Cardiac septum (tissue), 1 donor: Measurements from ENCODE around the gene SPATA21. TPM values are rescaled to one million over a fixed set of nuclear protein-coding genes. Genes with fewer than 3 reads are reported as not detected.

Experiments used
- DNase-seq: peaks from one replicate; pipeline ENCODE4 v3.0.0-alpha.2; 2020; ENCODE audit warnings: low spot score
- intact Hi-C: fragments of 100-400 bp; cut with DNase I; formaldehyde crosslinking; loops from one replicate; pipeline ENCODE4 v1.14.0; 2022
- total RNA-seq: library from RNA; stranded (reverse); fragmentation: NEBNext Ultra II Directional; extraction: Animal tissue kit (Norgen Biotek cat#: 25700); gene quantifications from one replicate; pipeline ENCODE4 v1.2.1, GENCODE V29; 2021
- donor health status: DM: no; HTN: no; CAD: no.

The SPATA21 gene
- total RNA-seq, 1 donor from 2014 or later = not detected

GRCh38 chr1:16433030-16433429 lies 4.2 kb downstream of the SPATA21 start:
- intact Hi-C loops = no loop called here
- no peak for DNase-seq

- intact Hi-C loops = no loop called here
Observed at GRCh38 chr1:16430606-16431005, 6.6 kb downstream of the SPATA21 start.

DNA sequence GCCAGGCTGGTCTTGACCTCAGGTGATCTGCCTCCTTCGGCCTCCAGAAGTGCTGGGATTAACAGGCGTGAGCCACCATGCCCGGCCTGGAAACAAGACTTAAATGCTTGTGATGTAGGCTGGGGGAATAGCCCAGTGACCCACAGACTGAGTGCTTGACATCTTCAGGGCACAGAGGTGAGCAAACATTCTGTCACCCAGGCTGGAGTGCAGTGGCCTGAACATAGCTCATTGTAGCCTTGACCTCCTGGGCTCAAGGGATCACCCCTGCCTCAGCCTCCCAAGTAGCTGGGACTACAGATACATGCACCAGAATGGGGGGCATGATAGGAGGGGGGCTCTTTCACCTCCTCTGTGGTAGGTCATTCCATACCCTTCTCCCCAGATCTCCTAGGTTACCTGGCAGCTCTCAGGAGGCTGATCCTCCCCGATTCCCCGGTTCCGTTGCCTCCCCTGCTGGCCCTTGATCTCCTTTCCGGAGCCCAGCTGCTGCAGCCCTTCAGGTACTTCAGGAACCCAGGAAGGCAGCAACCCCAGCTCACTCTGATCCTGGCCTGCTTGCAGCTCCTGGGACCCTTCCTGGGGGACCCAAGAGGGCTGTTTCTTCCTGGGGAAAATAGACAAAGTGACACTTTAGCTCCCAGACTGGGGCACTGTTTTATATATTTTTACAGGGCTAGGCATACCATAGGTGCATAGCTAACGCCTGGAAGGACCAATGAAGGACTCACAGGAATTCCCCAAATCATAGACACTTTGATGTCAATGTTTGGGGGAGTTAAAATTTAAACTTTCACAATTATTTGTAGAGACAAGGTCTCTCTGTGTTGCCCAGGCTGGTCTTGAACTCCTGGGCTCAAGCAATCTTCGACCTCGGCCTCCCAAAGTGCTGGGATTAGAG lies 11.8 kb downstream of the SPATA21 start:
- DNase-seq = no peak
- intact Hi-C loops = no loop called here

More at GRCh38 chr1:16430606-16431005, 6.6 kb downstream of the SPATA21 start:
- DNase-seq = no peak

GRCh38 chr1:16422041-16422440 lies 15.2 kb downstream of the SPATA21 start:
- no peak for DNase-seq
- intact Hi-C loops = no loop called here

DNA sequence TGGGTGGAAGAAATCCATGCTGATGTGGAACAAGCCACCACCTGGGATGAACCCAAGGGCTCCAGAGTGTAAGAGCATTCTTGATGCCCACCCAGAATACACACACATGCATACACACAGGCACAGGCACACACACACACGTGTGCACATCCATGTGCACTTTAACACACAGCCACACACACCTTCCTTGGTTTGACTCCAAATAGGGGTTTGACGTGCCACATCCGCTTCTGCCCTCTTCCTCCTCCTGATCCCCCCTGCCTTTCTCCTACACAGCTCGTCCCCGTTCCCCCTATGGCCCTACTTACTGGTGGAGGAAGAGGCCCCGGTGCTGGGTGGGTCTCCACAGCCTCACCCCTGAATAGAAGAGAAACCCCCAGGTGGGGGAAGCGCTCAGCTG lies 16.0 kb downstream of the SPATA21 start:
- DNase-seq = no peak
- intact Hi-C loops = no loop called here

- intact Hi-C loops = no loop called here
- DNase-seq = no peak
Observed at GRCh38 chr1:16420424-16421118, 16.7 kb downstream of the SPATA21 start.

GRCh38 chr1:16418823-16419425 lies 18.3 kb downstream of the SPATA21 start:
- intact Hi-C loops = no loop called here
- DNase-seq = no peak

DNA sequence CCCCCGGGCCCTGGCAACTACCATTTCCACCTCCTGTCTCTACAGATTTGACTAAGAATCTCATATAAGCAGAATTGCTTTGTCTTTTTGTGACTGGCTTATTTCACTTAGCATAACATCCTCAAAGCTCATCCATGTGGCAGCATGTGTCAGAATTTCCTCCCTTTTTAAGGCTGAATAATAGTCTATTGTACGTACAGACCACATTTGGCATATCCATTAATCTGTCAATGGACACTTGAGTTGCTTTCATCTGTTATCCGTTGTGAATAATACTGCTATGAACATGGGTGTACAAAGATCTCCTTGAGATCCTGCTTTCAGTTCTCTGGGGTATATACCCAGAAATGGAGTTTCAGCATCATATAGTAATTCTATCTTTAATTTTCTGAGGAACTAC lies 24.0 kb downstream of the SPATA21 start:
- intact Hi-C loops = no loop called here
- no peak for DNase-seq

GRCh38 chr1:16410803-16411202 lies 26.4 kb downstream of the SPATA21 start:
- no peak for DNase-seq
- intact Hi-C loops = no loop called here

DNA sequence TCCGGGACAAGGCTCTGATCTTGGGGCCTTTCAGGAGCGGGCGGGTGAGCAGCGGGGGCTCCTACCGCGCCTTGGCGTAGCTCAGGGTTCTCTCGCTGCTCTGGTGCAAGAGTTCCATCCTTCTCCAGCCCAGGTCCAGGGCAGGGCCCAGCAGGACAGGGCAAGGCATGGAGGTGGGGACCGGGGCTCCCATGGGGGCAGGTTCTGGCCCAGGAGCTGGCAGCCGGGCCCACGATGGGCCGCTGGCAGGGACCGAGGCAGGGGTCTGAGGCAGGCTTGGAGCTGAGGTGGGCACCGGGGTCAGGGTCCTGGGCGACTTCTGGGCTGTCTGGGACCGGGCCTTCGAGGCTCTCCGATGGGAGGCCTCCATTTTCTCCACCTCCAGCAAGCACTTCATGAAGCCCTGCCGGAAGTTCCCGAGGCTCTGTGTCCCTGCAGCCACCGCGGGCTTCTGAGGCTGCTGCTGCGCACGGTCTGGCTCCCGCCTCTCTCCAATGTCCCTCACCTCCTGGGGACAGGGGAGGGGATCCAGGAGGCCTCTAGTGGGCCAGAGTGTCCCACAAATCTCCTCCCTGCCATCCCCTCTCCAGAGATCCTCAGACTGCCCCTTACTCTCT lies 27.6 kb downstream of the SPATA21 start:
- intact Hi-C loops = no loop called here
- DNase-seq = no peak

- intact Hi-C loops = no loop called here
- no peak for DNase-seq
Observed at GRCh38 chr1:16406868-16407267, 30.4 kb downstream of the SPATA21 start.

GRCh38 chr1:16405441-16405840 lies 31.8 kb downstream of the SPATA21 start:
- intact Hi-C loops = no loop called here

GRCh38 chr1:16402742-16403141 lies 34.5 kb downstream of the SPATA21 start:
- no peak for DNase-seq
- intact Hi-C loops = no loop called here

More at GRCh38 chr1:16405441-16405840, 31.8 kb downstream of the SPATA21 start:
- DNase-seq = no peak

DNA sequence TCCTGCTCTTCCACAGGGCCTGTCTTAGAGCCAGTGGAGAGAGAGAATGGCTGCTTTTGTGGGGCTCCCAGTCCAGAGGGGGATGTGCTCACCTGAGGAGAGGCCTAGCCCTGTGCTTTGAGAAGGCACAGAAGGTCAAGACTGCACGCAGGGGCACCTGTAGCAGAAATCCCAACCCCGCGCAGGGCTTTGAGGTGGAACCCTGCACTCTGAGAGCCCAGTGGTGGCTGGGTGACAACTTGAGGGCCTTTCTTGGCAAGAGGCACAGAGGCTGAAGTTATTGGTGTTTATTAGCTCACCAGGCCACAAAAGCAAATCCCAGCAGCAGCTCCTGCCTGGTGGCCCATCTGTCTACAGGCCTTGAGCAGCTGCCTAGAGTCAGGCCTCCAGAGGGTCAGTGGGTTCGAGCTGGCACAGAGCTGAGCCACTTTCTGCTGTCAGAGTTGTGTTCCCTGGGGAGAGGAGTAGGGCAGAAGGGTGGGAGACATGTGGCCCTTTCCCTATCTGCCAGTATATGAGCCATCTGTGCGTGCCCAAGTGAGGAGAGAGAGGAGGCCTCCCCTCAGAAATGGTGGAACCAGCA lies 38.8 kb downstream of the SPATA21 start:
- intact Hi-C loops = no loop called here
- no peak for DNase-seq

- intact Hi-C loops = no loop called here
- no peak for DNase-seq
Observed at GRCh38 chr1:16397120-16397519, 40.1 kb downstream of the SPATA21 start.

DNA sequence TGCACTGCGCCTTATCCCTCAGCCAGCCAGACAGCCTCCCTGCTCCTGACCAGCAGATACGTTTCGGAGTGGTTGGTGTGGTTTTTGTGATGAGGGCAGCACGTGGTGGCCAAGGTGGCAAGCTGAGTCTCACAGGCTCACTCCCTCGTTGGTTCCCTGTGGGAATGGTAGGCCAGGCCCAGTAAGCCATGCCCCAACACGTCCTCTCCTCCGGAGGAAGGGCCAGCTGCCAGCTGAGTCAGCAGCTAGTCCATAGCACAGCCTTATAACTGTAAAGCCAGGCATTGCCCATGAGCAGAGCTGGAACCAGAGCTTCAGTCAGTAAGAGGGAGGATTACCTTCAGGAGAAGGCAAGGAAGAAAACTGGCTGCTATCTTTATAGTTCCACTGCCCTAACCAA lies 40.6 kb downstream of the SPATA21 start:
- no peak for DNase-seq
- intact Hi-C loops = no loop called here

DNA sequence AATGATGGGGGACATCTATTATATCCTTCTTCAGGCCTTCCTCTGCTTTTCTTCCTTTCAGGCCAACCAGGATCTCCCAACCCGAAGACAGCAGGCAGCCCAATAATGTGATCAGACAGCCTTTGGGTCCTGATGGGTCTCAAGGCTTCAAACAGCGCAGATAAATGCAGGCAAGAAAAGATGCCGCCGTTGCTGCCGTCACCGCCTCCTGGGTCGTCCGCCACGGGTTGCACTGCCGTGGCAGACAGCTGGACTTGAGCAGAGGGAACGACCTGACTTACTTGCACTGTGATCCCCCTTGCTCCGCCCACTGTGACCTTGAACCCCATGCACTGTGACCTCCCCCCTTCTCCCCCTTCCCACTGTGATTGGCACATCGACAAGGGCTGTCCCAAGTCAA lies 42.2 kb downstream of the SPATA21 start:
- no peak for DNase-seq
- intact Hi-C loops = no loop called here

GRCh38 chr1:16393570-16394521 lies 43.4 kb downstream of the SPATA21 start:
- intact Hi-C loops = no loop called here
- DNase-seq = no peak
